LoVo (cell line): ENCODE data around the gene DBNDD2.

ENCODE experiments used
- DNase-seq: peaks from one replicate; pipeline ENCODE4 v3.0.0-alpha.2; 2016; ENCODE audit warnings: low spot score

DBNDD2 gene

GRCh38 chr20:45378191-45378590 lies 29.9 kb upstream of the DBNDD2 start, which contains the start of gene TP53TG5:
TSS of gene TP53TG5 (minus strand) at chr20:45378325. CDS start at chr20:45378236, 89 bp downstream.
- DNase-seq = no peak

- no peak for DNase-seq
Measured at GRCh38 chr20:45387274-45387673, 20.8 kb upstream of the DBNDD2 start.

- DNase-seq = no peak
Measured at GRCh38 chr20:45390931-45391330, 17.2 kb upstream of the DBNDD2 start.

GRCh38 chr20:45391559-45391958 lies 16.5 kb upstream of the DBNDD2 start:
- DNase-seq = no peak

- DNase-seq = no peak
Measured at GRCh38 chr20:45392733-45393132, 15.4 kb upstream of the DBNDD2 start.

- DNase-seq = no peak
Measured at GRCh38 chr20:45394221-45395113, 13.6 kb upstream of the DBNDD2 start.

- DNase-seq = no peak
Measured at GRCh38 chr20:45395114-45395415, 13.0 kb upstream of the DBNDD2 start.

GRCh38 chr20:45399018-45399417 lies 9.1 kb upstream of the DBNDD2 start:
- DNase-seq = no peak

- DNase-seq = no peak
Measured at GRCh38 chr20:45400346-45401031, 7.6 kb upstream of the DBNDD2 start.

- DNase-seq = no peak
Measured at GRCh38 chr20:45402946-45403345, 5.1 kb upstream of the DBNDD2 start.

GRCh38 chr20:45404438-45404837 lies 3.7 kb upstream of the DBNDD2 start:
- DNase-seq = no peak

GRCh38 chr20:45405571-45406259 lies 2.4 kb upstream of the DBNDD2 start:
- DNase-seq = no peak

- peak; percentile 67 for DNase-seq
Measured at GRCh38 chr20:45406260-45407066, 1.6 kb upstream of the DBNDD2 start.

- peak; percentile 21 for DNase-seq
Measured at GRCh38 chr20:45407067-45407745, 883 bp upstream of the DBNDD2 start.

- DNase-seq = no peak
Measured at GRCh38 chr20:45408646-45409213, 641 bp downstream of the DBNDD2 start.

GRCh38 chr20:45409521-45410272 lies 1.6 kb downstream of the DBNDD2 start:
- no peak for DNase-seq

- DNase-seq = no peak
Measured at GRCh38 chr20:45410887-45411286, 2.8 kb downstream of the DBNDD2 start.

GRCh38 chr20:45412653-45413052 lies 4.6 kb downstream of the DBNDD2 start:
- no peak for DNase-seq

GRCh38 chr20:45413479-45413878 lies 5.4 kb downstream of the DBNDD2 start:
- DNase-seq = no peak
